HepG2 (cell line): ENCODE measurements around the gene CYP2U1. TPM values are rescaled to one million over a fixed set of nuclear protein-coding genes. Genes with fewer than 3 reads are reported as not detected.
A peak's percentile ranks its signal among the peaks of the same experiment; 100 is the strongest.

Experiments
- AGO2 ChIP-seq: fragments of 200-400 bp; formaldehyde crosslinking; optimal IDR thresholded peaks from 2 replicates; pipeline ENCODE3; 2017; ENCODE audit warnings: mild to moderate bottlenecking, low read depth, low read length, moderate library complexity
- FOXJ3 ChIP-seq: sonication (generic); formaldehyde crosslinking; IDR thresholded peaks from 2 replicates; pipeline ENCODE4 v1.4.0; 2020; ENCODE audit warnings: missing genetic modification reagents, mild to moderate bottlenecking, borderline replicate concordance
- HNRNPK ChIP-seq: fragments of 200-400 bp; formaldehyde crosslinking; IDR thresholded peaks from 2 replicates; pipeline ENCODE4 v1.6.1; 2018; ENCODE audit warnings: low read length, low read depth, moderate library complexity, mild to moderate bottlenecking; ENCODE audit not compliant: poor library complexity, severe bottlenecking
- KLF6 ChIP-seq: IDR thresholded peaks from 2 replicates; pipeline ENCODE4 v1.8.0; 2016; ENCODE audit warnings: missing biosample characterization, missing genetic modification reagents
- LCORL ChIP-seq, 2 experiments: fragments of 450-650 bp in 1 of 2; sonication (generic) in 1 of 2; formaldehyde crosslinking in 1 of 2; IDR thresholded peaks; 2 replicates each; pipeline versions ENCODE4 v1.5.0 to v1.6.1; 2017 to 2020; ENCODE audit warnings: antibody characterized with exemption in 1 of 2, missing genetic modification reagents in 1 of 2
- MED8 ChIP-seq: sonication (generic); formaldehyde crosslinking; IDR thresholded peaks from 2 replicates; pipeline ENCODE4 v1.8.1; 2023; ENCODE audit warnings: mild to moderate bottlenecking, missing genetic modification reagents; ENCODE audit not compliant: insufficient replicate concordance
- PHF5A ChIP-seq: IDR thresholded peaks from one replicate; pipeline ENCODE4 v1.6.1; 2018; ENCODE audit warnings: low read depth, missing genetic modification reagents; ENCODE audit not compliant: unreplicated experiment
- PHF8 ChIP-seq: sonication (generic); formaldehyde crosslinking; IDR thresholded peaks from 2 replicates; pipeline ENCODE4 v1.5.0; 2020; ENCODE audit warnings: missing genetic modification reagents
- ZBTB26 ChIP-seq: IDR thresholded peaks from 2 replicates; pipeline ENCODE4 v1.6.1; 2016; ENCODE audit warnings: missing compliant biosample characterization, missing genetic modification reagents, borderline replicate concordance
- ZNF121 ChIP-seq: sonication (generic); formaldehyde crosslinking; IDR thresholded peaks from 2 replicates; pipeline ENCODE4 v1.5.0; 2020; ENCODE audit warnings: mild to moderate bottlenecking, missing genetic modification reagents
- ZNF280D ChIP-seq: sonication (generic); formaldehyde crosslinking; IDR thresholded peaks from 2 replicates; pipeline ENCODE4 v1.5.1; 2020; ENCODE audit warnings: mild to moderate bottlenecking, missing genetic modification reagents
- ZNF367 ChIP-seq: sonication (generic); formaldehyde crosslinking; IDR thresholded peaks from 2 replicates; pipeline ENCODE4 v1.4.0; 2020; ENCODE audit warnings: missing genetic modification reagents, borderline replicate concordance
- polyA plus RNA-seq, 8 experiments: library from polyadenylated mRNA; depleted of rRNA in 3 of 8; stranded (reverse) in 7 of 8; unstranded in 1 of 8; fragments of >200 nt; fragmentation: Illumina TruSeq in 4 of 8; extraction: Trizol in 4 of 8; gene quantifications; 2 replicates each; pipeline versions ENCODE4 v1.2.1 to v1.2.3, GENCODE V29; 2011 to 2016; ENCODE audit warnings: low read depth in 4 of 8, missing spikeins in 1 of 8, mixed read lengths in 1 of 8; ENCODE audit not compliant: insufficient read depth in 1 of 8
- total RNA-seq, 5 experiments: library from RNA; depleted of rRNA; stranded (reverse); fragments of >200 nt; fragmentation: Illumina TruSeq; extraction: Trizol; gene quantifications; 2 replicates each; pipeline ENCODE4 v1.2.3, GENCODE V29; 2016; ENCODE audit warnings: low read depth in 1 of 5
- TF ChIP-seq, protein P1 (sequence below): fragments of 450-650 bp; IDR thresholded peaks from 2 replicates; pipeline ENCODE4 v1.6.1; 2016
- TF ChIP-seq, protein P2 (sequence below): sonication (generic); formaldehyde crosslinking; IDR thresholded peaks from 2 replicates; pipeline ENCODE4 v1.8.0; 2022; ENCODE audit warnings: missing genetic modification reagents, low read depth, mild to moderate bottlenecking, borderline replicate concordance
- TF ChIP-seq, protein P3 (sequence below): sonication (generic); formaldehyde crosslinking; IDR thresholded peaks from 2 replicates; pipeline ENCODE4 v1.4.0; 2020; ENCODE audit warnings: missing genetic modification reagents, low read depth, mild to moderate bottlenecking, borderline replicate concordance
- TF ChIP-seq, protein P4 (sequence below): IDR thresholded peaks from 2 replicates; pipeline ENCODE4 v1.6.1; 2018; ENCODE audit warnings: missing genetic modification reagents, mild to moderate bottlenecking, missing compliant biosample characterization
- TF ChIP-seq, protein P5 (sequence below): sonication (generic); formaldehyde crosslinking; IDR thresholded peaks from 2 replicates; pipeline ENCODE4 v1.4.0; 2020; ENCODE audit warnings: missing genetic modification reagents, borderline replicate concordance

CYP2U1 gene
- total and polyA plus RNA-seq, 2 of the 13 experiments (the other 11 are each of a cell fraction or from before 2014, with no cell fraction given) = 1.4 to 3.4 TPM

DNA sequence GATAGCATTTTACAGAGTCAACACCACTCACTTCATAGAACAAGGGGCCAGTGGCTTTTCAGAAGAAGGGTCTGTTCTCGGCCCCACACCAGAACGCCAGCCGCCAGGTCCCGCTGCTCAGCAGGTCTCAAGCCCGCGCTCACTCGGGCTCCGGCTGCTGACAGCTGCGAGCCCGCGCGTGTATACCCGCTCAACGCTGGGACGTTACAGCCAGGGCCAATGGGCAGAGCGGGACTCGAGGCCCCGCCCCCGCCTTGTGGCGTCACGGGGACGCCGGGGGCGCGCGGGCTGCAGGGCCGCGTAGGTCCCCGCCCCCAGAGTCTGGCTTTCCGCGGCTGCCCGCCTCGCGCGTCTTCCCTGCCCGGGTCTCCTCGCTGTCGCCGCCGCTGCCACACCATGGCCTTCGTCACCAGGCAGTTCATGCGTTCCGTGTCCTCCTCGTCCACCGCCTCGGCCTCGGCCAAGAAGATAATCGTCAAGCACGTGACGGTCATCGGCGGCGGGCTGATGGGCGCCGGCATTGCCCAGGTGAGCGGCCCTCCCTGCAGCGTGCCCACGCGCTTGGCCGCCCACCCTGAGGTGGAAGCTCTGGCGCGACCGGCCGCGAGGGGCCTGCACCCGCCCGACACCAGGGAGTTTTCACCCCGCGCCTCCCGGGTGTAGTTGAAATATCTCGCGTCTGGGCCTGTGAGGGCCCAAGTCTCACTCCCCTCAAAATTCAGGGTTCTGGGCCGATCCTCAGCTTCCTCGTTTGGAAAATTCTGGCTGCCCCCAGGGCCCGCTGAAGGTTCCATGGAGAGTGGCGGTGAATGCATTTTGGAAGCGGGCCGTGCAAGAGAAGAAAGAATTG, 58.4 kb downstream of the CYP2U1 start, which contains the start of gene HADH (continued):
- TF ChIP-seq, protein P1, sequence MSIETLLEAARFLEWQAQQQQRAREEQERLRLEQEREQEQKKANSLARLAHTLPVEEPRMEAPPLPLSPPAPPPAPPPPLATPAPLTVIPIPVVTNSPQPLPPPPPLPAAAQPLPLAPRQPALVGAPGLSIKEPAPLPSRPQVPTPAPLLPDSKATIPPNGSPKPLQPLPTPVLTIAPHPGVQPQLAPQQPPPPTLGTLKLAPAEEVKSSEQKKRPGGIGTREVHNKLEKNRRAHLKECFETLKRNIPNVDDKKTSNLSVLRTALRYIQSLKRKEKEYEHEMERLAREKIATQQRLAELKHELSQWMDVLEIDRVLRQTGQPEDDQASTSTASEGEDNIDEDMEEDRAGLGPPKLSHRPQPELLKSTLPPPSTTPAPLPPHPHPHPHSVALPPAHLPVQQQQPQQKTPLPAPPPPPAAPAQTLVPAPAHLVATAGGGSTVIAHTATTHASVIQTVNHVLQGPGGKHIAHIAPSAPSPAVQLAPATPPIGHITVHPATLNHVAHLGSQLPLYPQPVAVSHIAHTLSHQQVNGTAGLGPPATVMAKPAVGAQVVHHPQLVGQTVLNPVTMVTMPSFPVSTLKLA = peak; percentile 60
- TF ChIP-seq ZNF121 (0 out of 2 replicates have a peak, but pooled peaks have one; percentile 7), MED8 (no peak), FOXJ3 (CRISPR knock-in tag) (no peak), LCORL (IDR thresholded peaks at IDR 0.05) (no peak), LCORL (CRISPR knock-in tag; IDR thresholded peaks at IDR 0.05) (no peak), KLF6 (CRISPR knock-in tag) (no peak), AGO2 (peak; percentile 52), ZBTB26 (CRISPR knock-in tag) (0 out of 2 replicates have a peak, but pooled peaks have one; percentile 33), HNRNPK (peak; percentile 33), ZNF367 (CRISPR knock-in tag) (no peak), PHF5A (CRISPR knock-in tag) (no peak), PHF8 (CRISPR knock-in tag) (peak; percentile 95), ZNF280D (CRISPR knock-in tag) (no peak)
- TF ChIP-seq, protein P2, sequence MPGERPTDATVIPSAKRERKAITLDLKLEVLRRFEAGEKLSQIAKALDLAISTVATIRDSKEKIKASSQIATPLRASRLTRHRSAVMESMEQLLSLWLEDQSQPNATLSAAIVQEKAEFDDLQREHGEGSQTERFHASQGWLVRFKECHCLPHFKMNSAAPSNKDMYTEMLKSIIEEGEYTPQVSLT = no peak
- TF ChIP-seq, protein P3, sequence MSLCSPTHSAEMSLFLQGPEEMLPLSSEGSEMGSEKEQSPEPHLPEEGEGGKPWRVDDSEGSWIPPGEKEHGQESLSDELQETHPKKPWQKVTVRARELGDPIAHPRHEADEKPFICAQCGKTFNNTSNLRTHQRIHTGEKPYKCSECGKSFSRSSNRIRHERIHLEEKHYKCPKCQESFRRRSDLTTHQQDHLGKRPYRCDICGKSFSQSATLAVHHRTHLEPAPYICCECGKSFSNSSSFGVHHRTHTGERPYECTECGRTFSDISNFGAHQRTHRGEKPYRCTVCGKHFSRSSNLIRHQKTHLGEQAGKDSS (CRISPR knock-in tag) = no peak
- TF ChIP-seq, protein P4, sequence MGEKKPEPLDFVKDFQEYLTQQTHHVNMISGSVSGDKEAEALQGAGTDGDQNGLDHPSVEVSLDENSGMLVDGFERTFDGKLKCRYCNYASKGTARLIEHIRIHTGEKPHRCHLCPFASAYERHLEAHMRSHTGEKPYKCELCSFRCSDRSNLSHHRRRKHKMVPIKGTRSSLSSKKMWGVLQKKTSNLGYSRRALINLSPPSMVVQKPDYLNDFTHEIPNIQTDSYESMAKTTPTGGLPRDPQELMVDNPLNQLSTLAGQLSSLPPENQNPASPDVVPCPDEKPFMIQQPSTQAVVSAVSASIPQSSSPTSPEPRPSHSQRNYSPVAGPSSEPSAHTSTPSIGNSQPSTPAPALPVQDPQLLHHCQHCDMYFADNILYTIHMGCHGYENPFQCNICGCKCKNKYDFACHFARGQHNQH (CRISPR knock-in tag) = peak; percentile 46; the same call in 1 of the 2 replicates
- TF ChIP-seq, protein P5, sequence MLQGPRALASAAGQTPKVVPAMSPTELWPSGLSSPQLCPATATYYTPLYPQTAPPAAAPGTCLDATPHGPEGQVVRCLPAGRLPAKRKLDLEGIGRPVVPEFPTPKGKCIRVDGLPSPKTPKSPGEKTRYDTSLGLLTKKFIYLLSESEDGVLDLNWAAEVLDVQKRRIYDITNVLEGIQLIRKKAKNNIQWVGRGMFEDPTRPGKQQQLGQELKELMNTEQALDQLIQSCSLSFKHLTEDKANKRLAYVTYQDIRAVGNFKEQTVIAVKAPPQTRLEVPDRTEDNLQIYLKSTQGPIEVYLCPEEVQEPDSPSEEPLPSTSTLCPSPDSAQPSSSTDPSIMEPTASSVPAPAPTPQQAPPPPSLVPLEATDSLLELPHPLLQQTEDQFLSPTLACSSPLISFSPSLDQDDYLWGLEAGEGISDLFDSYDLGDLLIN (CRISPR knock-in tag) = peak; percentile 16; the same call in 1 of the 2 replicates
